HepG2 (cell line): ENCODE data around the gene HOXA13. TPM values are rescaled to one million over a fixed set of nuclear protein-coding genes. Genes with fewer than 3 reads are reported as not detected.

ENCODE experiments used
- ATAC-seq: fragments of 200-7000 bp; cut with Tn5 transposase; 3 replicates; pipeline ENCODE4 v1.9.1; 2020; ENCODE audit warnings: mild to moderate bottlenecking, moderate library complexity
- BruUV-seq: library from RNA; stranded (reverse); fragments of 400-500 nt; replicated peaks from 2 replicates; lab custom pipeline; 2021; lab: Mats Ljungman, UMichigan
- CTCF ChIA-PET: fragments of 300-600 bp; formaldehyde crosslinking; extraction: SDS; loops from one replicate; lab custom pipeline; 2021; ENCODE audit warnings: low total read pairs, inconsistent platforms, low intra/inter-chr PET ratio; lab: Yijun Ruan, JAX
- POLR2A ChIA-PET: fragments of 350-600 bp; sonication (Branson Sonifier 250); formaldehyde crosslinking; loops from one replicate; lab custom pipeline; 2020; ENCODE audit warnings: antibody characterized with exemption, inconsistent platforms; lab: Yijun Ruan, JAX
- DNase-seq: peaks from one replicate; pipeline ENCODE4 v3.0.0-alpha.2; 2015; ENCODE audit warnings: low spot score
- FAIRE-seq: peaks from 3 replicates; lab custom pipeline; 2011; peaks lifted over from hg19 to GRCh38; lab: Jason Lieb, UNC
- H2AFZ ChIP-seq: one replicate; pipeline ENCODE4 v1.6.1; 2011; ENCODE audit warnings: low read length, inconsistent platforms
- H3K27ac ChIP-seq: fragments of 300-600 bp; 3 replicates; pipeline ENCODE4 v1.8.0; 2011; ENCODE audit warnings: mixed run types, mild to moderate bottlenecking, mixed read lengths, low read length, inconsistent platforms; ENCODE audit not compliant: insufficient read depth; ENCODE audit errors: extremely low read length
- H3K27me3 ChIP-seq, 2 experiments: fragments of 200-600 bp in 1 of 2; 2 replicates in 1 of 2; 3 replicates in 1 of 2; pipeline versions ENCODE4 v1.6.0 to v1.8.0; 2011; ENCODE audit warnings: low read length in 2 of 2, mild to moderate bottlenecking in 2 of 2, moderate library complexity in 2 of 2, inconsistent platforms in 1 of 2; ENCODE audit not compliant: insufficient read depth in 2 of 2, control insufficient read depth in 1 of 2
- H3K36me3 ChIP-seq, 2 experiments: fragments of 200-600 bp in 1 of 2; replicated peaks in 1 of 2; 2 replicates in 1 of 2; 3 replicates in 1 of 2; pipeline versions ENCODE4 v1.5.1 to v1.8.0; 2011; ENCODE audit warnings: low read length in 2 of 2, inconsistent platforms in 1 of 2; ENCODE audit not compliant: insufficient read depth in 2 of 2, control insufficient read depth in 1 of 2
- H3K4me1 ChIP-seq: 2 replicates; pipeline ENCODE4 v1.5.1; 2012; ENCODE audit warnings: low read length, inconsistent platforms; ENCODE audit not compliant: insufficient read depth
- H3K4me2 ChIP-seq: 2 replicates; pipeline ENCODE4 v1.6.0; 2011; ENCODE audit warnings: low read depth, low read length, inconsistent platforms
- H3K4me3 ChIP-seq, 3 experiments: fragments of 200-600 bp in 1 of 3; sonication (generic), shearing (Covaris generic) in 1 of 3; replicated peaks in 1 of 3; 2 replicates each; pipeline ENCODE4 v1.5.1; 2011 to 2016; ENCODE audit warnings: low read length in 3 of 3, inconsistent platforms in 2 of 3, low read depth in 2 of 3, mild to moderate bottlenecking in 2 of 3, control low read depth in 1 of 3, mixed read lengths in 1 of 3; ENCODE audit not compliant: insufficient read depth in 1 of 3
- H3K79me2 ChIP-seq: one replicate; pipeline ENCODE4 v1.6.1; 2011; ENCODE audit warnings: low read length, inconsistent platforms; ENCODE audit not compliant: insufficient read depth
- H3K9ac ChIP-seq: 2 replicates; pipeline ENCODE4 v1.6.0; 2011; ENCODE audit warnings: mild to moderate bottlenecking, low read depth, low read length, inconsistent platforms; ENCODE audit not compliant: insufficient read depth
- H3K9me3 ChIP-seq: 2 replicates; pipeline ENCODE4 v1.5.1; 2012; ENCODE audit warnings: mild to moderate bottlenecking, low read length
- H4K20me1 ChIP-seq: 2 replicates; pipeline ENCODE4 v1.6.0; 2011; ENCODE audit warnings: inconsistent platforms, mild to moderate bottlenecking, low read length, moderate library complexity; ENCODE audit not compliant: insufficient read depth
- CHD2 ChIP-seq: IDR thresholded peaks from 2 replicates; pipeline ENCODE4 v1.6.1; 2011; ENCODE audit warnings: low read depth, low read length, improper control_type of control experiment
- ELF3 ChIP-seq: IDR thresholded peaks from 2 replicates; pipeline ENCODE4 v1.6.1; 2016; ENCODE audit warnings: missing genetic modification reagents, missing compliant biosample characterization
- HES4 ChIP-seq: sonication (generic); formaldehyde crosslinking; IDR thresholded peaks from 2 replicates; pipeline ENCODE4 v1.9.0; 2021; ENCODE audit warnings: mild to moderate bottlenecking, missing genetic modification reagents, borderline replicate concordance
- HMGA1 ChIP-seq: sonication (generic); formaldehyde crosslinking; conservative IDR thresholded peaks from 2 replicates; pipeline ENCODE4 v1.4.0; 2020; ENCODE audit warnings: missing genetic modification reagents
- KAT8 ChIP-seq: IDR thresholded peaks from 2 replicates; pipeline ENCODE4 v1.6.1; 2016; ENCODE audit warnings: missing genetic modification reagents, missing compliant biosample characterization
- KMT2B ChIP-seq: IDR thresholded peaks from 2 replicates; pipeline ENCODE4 v1.6.1; 2016; ENCODE audit warnings: missing genetic modification reagents, missing compliant biosample characterization
- MXI1 ChIP-seq: IDR thresholded peaks from 3 replicates; pipeline ENCODE4 v1.6.1; 2012; ENCODE audit warnings: low read depth, low read length, inconsistent platforms, borderline replicate concordance
- NFE2L1 ChIP-seq: sonication (generic); formaldehyde crosslinking; IDR thresholded peaks from 2 replicates; pipeline ENCODE4 v1.4.0; 2020; ENCODE audit warnings: missing genetic modification reagents, mild to moderate bottlenecking, borderline replicate concordance
- NFKBIZ ChIP-seq: IDR thresholded peaks from 2 replicates; pipeline ENCODE4 v1.6.1; 2018; ENCODE audit warnings: missing genetic modification reagents, missing compliant biosample characterization
- PHF20 ChIP-seq: sonication (generic); formaldehyde crosslinking; IDR thresholded peaks from 2 replicates; pipeline ENCODE4 v1.5.0; 2020; ENCODE audit warnings: mild to moderate bottlenecking, missing genetic modification reagents
- SP2 ChIP-seq: sonication (generic); formaldehyde crosslinking; IDR thresholded peaks from 2 replicates; pipeline ENCODE4 v1.5.1; 2020; ENCODE audit warnings: mild to moderate bottlenecking, missing genetic modification reagents
- TAF15 ChIP-seq: fragments of 200-400 bp; formaldehyde crosslinking; IDR thresholded peaks from one replicate; pipeline ENCODE4 v1.6.1; 2018; ENCODE audit warnings: mild to moderate bottlenecking, low read depth, low read length; ENCODE audit not compliant: poor library complexity, severe bottlenecking
- TFAP4 ChIP-seq: sonication (generic); IDR thresholded peaks from 2 replicates; pipeline ENCODE4 v1.6.1; 2016; ENCODE audit warnings: low read depth, borderline replicate concordance
- ZFP41 ChIP-seq: sonication (generic); formaldehyde crosslinking; IDR thresholded peaks from 2 replicates; pipeline ENCODE4 v1.4.0; 2020; ENCODE audit warnings: mild to moderate bottlenecking, missing genetic modification reagents, borderline replicate concordance
- ZIK1 ChIP-seq: sonication (generic); formaldehyde crosslinking; IDR thresholded peaks from 2 replicates; pipeline ENCODE4 v1.5.0; 2020; ENCODE audit warnings: mild to moderate bottlenecking, low read depth, missing genetic modification reagents, borderline replicate concordance
- ZNF225 ChIP-seq: sonication (generic); formaldehyde crosslinking; IDR thresholded peaks from 2 replicates; pipeline ENCODE4 v1.4.0; 2020; ENCODE audit warnings: mild to moderate bottlenecking, missing genetic modification reagents
- ZNF564 ChIP-seq: sonication (generic); formaldehyde crosslinking; IDR thresholded peaks from 2 replicates; pipeline ENCODE4 v1.8.1; 2023; ENCODE audit warnings: mild to moderate bottlenecking, missing genetic modification reagents
- ZNF574 ChIP-seq: sonication (generic); formaldehyde crosslinking; IDR thresholded peaks from 2 replicates; pipeline ENCODE4 v1.4.0; 2020; ENCODE audit warnings: missing genetic modification reagents
- ZNF652 ChIP-seq: IDR thresholded peaks from 2 replicates; pipeline ENCODE4 v1.6.1; 2016; ENCODE audit warnings: low read depth, borderline replicate concordance
- ZNF768 ChIP-seq: sonication (generic); formaldehyde crosslinking; IDR thresholded peaks from 2 replicates; pipeline ENCODE4 v1.4.0; 2020; ENCODE audit warnings: missing genetic modification reagents
- ZNF777 ChIP-seq: sonication (generic); formaldehyde crosslinking; IDR thresholded peaks from 2 replicates; pipeline ENCODE4 v1.4.0; 2020; ENCODE audit warnings: missing genetic modification reagents
- WGBS: methylation state at CpG from one replicate; pipeline ENCODE4 v1.1.6; 2017; ENCODE audit warnings: low lambda C conversion rate; 5-methylcytosine and 5-hydroxymethylcytosine counted together
- in situ Hi-C: cut with HindIII; loops from 2 replicates; pipeline ENCODE4 v1.10.0; 2017; ENCODE audit warnings: low pct_unique_long_range_greater_than_20kb; ENCODE audit not compliant: extremely low pct_ligation_motif_present
- intact Hi-C: fragments of 100-400 bp; cut with micrococcal nuclease; formaldehyde crosslinking; loops from one replicate; pipeline ENCODE4 v1.10.0; 2022; ENCODE audit not compliant: unreplicated experiment
- polyA plus RNA-seq, 8 experiments: library from polyadenylated mRNA; depleted of rRNA in 3 of 8; stranded (reverse) in 7 of 8; unstranded in 1 of 8; fragments of >200 nt; fragmentation: Illumina TruSeq in 4 of 8; extraction: Trizol in 4 of 8; gene quantifications; 2 replicates each; pipeline versions ENCODE4 v1.2.1 to v1.2.3, GENCODE V29; 2011 to 2016; ENCODE audit warnings: low read depth in 4 of 8, missing spikeins in 1 of 8, mixed read lengths in 1 of 8; ENCODE audit not compliant: insufficient read depth in 1 of 8
- total RNA-seq, 5 experiments: library from RNA; depleted of rRNA; stranded (reverse); fragments of >200 nt; fragmentation: Illumina TruSeq; extraction: Trizol; gene quantifications; 2 replicates each; pipeline ENCODE4 v1.2.3, GENCODE V29; 2016; ENCODE audit warnings: low read depth in 1 of 5

The HOXA13 gene
- total and polyA plus RNA-seq, 2 of the 13 experiments (the other 11 are each of a cell fraction or from before 2014, with no cell fraction given) = 0.01 to 0.04 TPM

- no peak for TF ChIP-seq HES4
- TF ChIP-seq HMGA1 (CRISPR knock-in tag) = no peak
- TF ChIP-seq NFKBIZ = no peak
- TF ChIP-seq ZNF564 (CRISPR knock-in tag) = no peak
- no peak for TF ChIP-seq ZNF225 (CRISPR knock-in tag)
- no peak for TF ChIP-seq TAF15
- no peak for TF ChIP-seq ELF3
- TF ChIP-seq ZIK1 (CRISPR knock-in tag) = no peak
- TF ChIP-seq MXI1 = no peak
These were observed 13.8 kb downstream of the HOXA13 start (continued) for GRCh38 chr7:27185854-27186667.

GRCh38 chr7:27185013-27185853 is 14.7 kb downstream of the HOXA13 start, which contains the start of gene HOXA11:
HOXA11 (minus strand) TSS chr7:27185232; CDS start chr7:27185144, 88 bp downstream.
- Histone ChIP-seq H3K27ac (no peak within 1 kb of the TSS), H3K36me3 (no peaks in the 10 kb centered on the region), H3K4me3 (peak within 1 kb of the TSS; percentile 52 to 67 (median 64)), H3K27me3 (peaks cover 34 to 96% of the 10 kb centered on the region in 2 experiments), H2AFZ (no peak within 1 kb of the TSS), H3K79me2 (no peaks in the 10 kb centered on the region), H3K4me2 (peak within 1 kb of the TSS; percentile 84), H3K9ac (no peak within 1 kb of the TSS), H3K4me1 (peaks cover 39% of the 10 kb centered on the region), H3K9me3 (no peaks in the 10 kb centered on the region), H4K20me1 (peaks cover 6% of the 10 kb centered on the region; the same call in 1 of the 2 replicates)
- no peak for DNase-seq
- in situ Hi-C loops (no loop called here), intact Hi-C loops (no loop called here)
- FAIRE-seq = no peak
- ATAC-seq = no peak
- BruUV-seq = no TSS peak
- ChIA-PET CTCF (no interaction called here), POLR2A (interaction anchor here (0.6 kb wide), 1 partner anchor 11 kb away, joined by 3 read pairs; no protein-coding TSS in a partner anchor)
- 31% methylated on average over 30 of the region's 43 CpGs for WGBS
- TF ChIP-seq TFAP4 (no peak), NFE2L1 (CRISPR knock-in tag) (no peak), KMT2B (no peak), PHF20 (CRISPR knock-in tag) (no peak), ZNF777 (CRISPR knock-in tag) (no peak), ZNF652 (CRISPR knock-in tag) (no peak), SP2 (CRISPR knock-in tag) (no peak), ZNF768 (no peak), ZNF574 (CRISPR knock-in tag) (no peak), KAT8 (CRISPR knock-in tag) (no peak), ZFP41 (CRISPR knock-in tag) (no peak), CHD2 (no peak)
